CD8-positive, alpha-beta memory T cell (primary cell): ENCODE results near the gene PA2G4. TPM values are rescaled to one million over a fixed set of nuclear protein-coding genes. Genes with fewer than 3 reads are reported as not detected.
A peak's percentile ranks its signal among the peaks of the same experiment; 100 is the strongest.

Experiments used
- CTCF ChIA-PET: fragments of 350-600 bp; sonication (Branson Sonifier 250); formaldehyde crosslinking; loops from one replicate; lab custom pipeline; 2021; ENCODE audit warnings: antibody characterized with exemption; lab: Charles Lee
- POLR2A ChIA-PET: fragments of 350-600 bp; sonication (Branson Sonifier 250); formaldehyde crosslinking; loops from one replicate; lab custom pipeline; 2021; ENCODE audit warnings: antibody characterized with exemption; lab: Charles Lee
- DNase-seq, 5 donors: peaks; one replicate each; pipeline versions ENCODE4 v3.0.0 to v3.0.0-alpha.2; 2020 to 2022; ENCODE audit warnings: mixed read lengths in 1 of 5
- H3K27ac ChIP-seq: one replicate; pipeline ENCODE4 v1.7.0; 2013; ENCODE audit warnings: low read depth, mild to moderate bottlenecking, low read length, moderate library complexity
- H3K27me3 ChIP-seq: 2 replicates; pipeline ENCODE4 v1.7.0; 2013; ENCODE audit warnings: low read length, mild to moderate bottlenecking; ENCODE audit not compliant: insufficient read depth, poor library complexity, severe bottlenecking
- H3K36me3 ChIP-seq: 2 replicates; pipeline ENCODE4 v1.7.0; 2013; ENCODE audit warnings: mild to moderate bottlenecking, low read length, moderate library complexity; ENCODE audit not compliant: insufficient read depth
- H3K4me1 ChIP-seq: 2 replicates; pipeline ENCODE4 v1.7.0; 2013; ENCODE audit warnings: mild to moderate bottlenecking, low read length, moderate library complexity; ENCODE audit not compliant: insufficient read depth
- H3K4me3 ChIP-seq: 2 replicates; pipeline ENCODE4 v1.7.0; 2013; ENCODE audit warnings: mild to moderate bottlenecking, low read length
- H3K9me3 ChIP-seq: 2 replicates; pipeline ENCODE4 v1.7.0; 2013; ENCODE audit warnings: mild to moderate bottlenecking, low read length
- H3K27ac Mint-ChIP-seq, 8 donors: one replicate each; pipeline ENCODE4 v1.8.0; 2020 to 2021; ENCODE audit warnings: mixed read lengths in 8 of 8, mild to moderate bottlenecking in 6 of 8, inconsistent platforms in 3 of 8, moderate library complexity in 3 of 8
- H3K27me3 Mint-ChIP-seq, 2 donors: one replicate each; pipeline ENCODE4 v1.8.0; 2020 to 2021; ENCODE audit warnings: mixed read lengths in 2 of 2, mild to moderate bottlenecking in 1 of 2, moderate library complexity in 1 of 2
- H3K36me3 Mint-ChIP-seq, 3 donors: one replicate each; pipeline ENCODE4 v1.8.0; 2020 to 2021; ENCODE audit warnings: mixed read lengths in 3 of 3, inconsistent platforms in 1 of 3, mild to moderate bottlenecking in 1 of 3
- H3K4me1 Mint-ChIP-seq, 3 donors: one replicate each; pipeline ENCODE4 v1.8.0; 2020 to 2021; ENCODE audit warnings: mixed read lengths in 3 of 3, inconsistent platforms in 1 of 3, mild to moderate bottlenecking in 1 of 3
- H3K4me3 Mint-ChIP-seq, 7 donors: one replicate each; pipeline ENCODE4 v1.8.0; 2020 to 2021; ENCODE audit warnings: mixed read lengths in 7 of 7, mild to moderate bottlenecking in 6 of 7, moderate library complexity in 4 of 7, inconsistent platforms in 2 of 7
- H3K9me3 Mint-ChIP-seq, 5 donors: one replicate each; pipeline ENCODE4 v1.8.0; 2020 to 2022; ENCODE audit warnings: mixed read lengths in 5 of 5, mild to moderate bottlenecking in 3 of 5, moderate library complexity in 2 of 5, inconsistent platforms in 1 of 5
- polyA plus RNA-seq: library from polyadenylated mRNA; unstranded; fragments of 300-500 nt; fragmentation: Illumina TruSeq; gene quantifications from one replicate; pipeline ENCODE4 v1.2.3, GENCODE V29; 2021
- total RNA-seq, 2 experiments: library from RNA; stranded (reverse); gene quantifications; one replicate each; pipeline ENCODE4 v1.2.3, GENCODE V29; 2021

Gene PA2G4
- total and polyA plus RNA-seq, 3 experiments from 2014 or later, result 249 to 504 (median 468) TPM

- H3K27ac ChIP-seq, result no peak overlapping the region
- CTCF ChIA-PET, result interaction anchor here (0.6 to 3.0 kb wide), 11 partner anchors 10 to 350 kb away, joined by 3 to 15 read pairs (median 3); partner anchors contain the start of genes ESYT1, RPL41, SMARCC2 and STAT2
These were observed 19.3 kb upstream of the PA2G4 start for GRCh38 chr12:56084958-56085543.

GRCh38 chr12:56086096-56086495 lies 18.3 kb upstream of the PA2G4 start:
- H3K27me3 ChIP-seq, result peaks cover 1% of the 10 kb centered on the region
- Mint-ChIP-seq H3K9me3 (no peaks in the 10 kb centered on the region), H3K27ac (peak overlapping the region in 1 of 8 donors; percentile 30), H3K4me1 (peaks cover 0 to under 1% (median 0%) of the 10 kb centered on the region in 3 donors), H3K27me3 (peaks cover 7 to 11% of the 10 kb centered on the region in 2 donors), H3K36me3 (no peaks in the 10 kb centered on the region), H3K4me3 (no peak overlapping the region)
- no peaks in the 10 kb centered on the region for H3K36me3 ChIP-seq
- no peak overlapping the region for H3K4me3 ChIP-seq
- H3K4me1 ChIP-seq, result no peaks in the 10 kb centered on the region
- DNase-seq, result no peak
- no peak overlapping the region for H3K27ac ChIP-seq
- ChIA-PET POLR2A (no interaction called here), CTCF (interaction anchor here (0.8 to 3.0 kb wide), 9 partner anchors 9 to 274 kb away, joined by 3 to 15 read pairs (median 4); partner anchors contain the start of genes ESYT1, RPL41, SMARCC2 and STAT2)
- no peaks in the 10 kb centered on the region for H3K9me3 ChIP-seq

More at GRCh38 chr12:56084958-56085543, 19.3 kb upstream of the PA2G4 start:
- no peaks in the 10 kb centered on the region for H3K36me3 ChIP-seq
- Mint-ChIP-seq H3K27me3 (peaks cover 7 to 15% of the 10 kb centered on the region in 2 donors), H3K36me3 (peaks cover 0 to 1% (median 0%) of the 10 kb centered on the region in 3 donors), H3K4me1 (peaks cover 3 to 11% (median 4%) of the 10 kb centered on the region in 3 donors), H3K27ac (peak overlapping the region in 2 of 8 donors; percentile 33 to 71), H3K9me3 (no peaks in the 10 kb centered on the region), H3K4me3 (no peak overlapping the region)
- no peak overlapping the region for H3K4me3 ChIP-seq
- no peaks in the 10 kb centered on the region for H3K9me3 ChIP-seq
- no peaks in the 10 kb centered on the region for H3K4me1 ChIP-seq
- POLR2A ChIA-PET, result interaction anchor here (0.5 to 0.6 kb wide), 2 partner anchors 13 to 104 kb away, joined by 3 to 4 read pairs; partner anchors contain the start of gene SMARCC2
- no peak for DNase-seq
- peaks cover 6% of the 10 kb centered on the region for H3K27me3 ChIP-seq

- no peak overlapping the region for H3K4me3 ChIP-seq
- ChIA-PET CTCF (interaction anchor here (0.9 to 3.0 kb wide), 4 partner anchors 9 to 103 kb away, joined by 3 to 15 read pairs (median 4); partner anchors contain the start of genes RPL41, SMARCC2 and ZC3H10), POLR2A (no interaction called here)
- no peaks in the 10 kb centered on the region for H3K4me1 ChIP-seq
- H3K27ac ChIP-seq, result no peak overlapping the region
- H3K9me3 ChIP-seq, result no peaks in the 10 kb centered on the region
- H3K36me3 ChIP-seq, result no peaks in the 10 kb centered on the region
- Mint-ChIP-seq H3K9me3 (no peaks in the 10 kb centered on the region), H3K4me1 (no peaks in the 10 kb centered on the region), H3K27ac (peak overlapping the region in 1 of 8 donors; percentile 30), H3K36me3 (no peaks in the 10 kb centered on the region), H3K27me3 (peaks cover 7% of the 10 kb centered on the region in 2 donors), H3K4me3 (no peak overlapping the region)
- no peaks in the 10 kb centered on the region for H3K27me3 ChIP-seq
- DNase-seq, result no peak
These were observed 17.8 kb upstream of the PA2G4 start for GRCh38 chr12:56086608-56087007.

GRCh38 chr12:56087220-56087619 lies 17.1 kb upstream of the PA2G4 start:
- Histone ChIP-seq H3K4me1 (no peaks in the 10 kb centered on the region), H3K4me3 (no peak overlapping the region), H3K27ac (no peak overlapping the region), H3K9me3 (no peaks in the 10 kb centered on the region), H3K27me3 (no peaks in the 10 kb centered on the region), H3K36me3 (no peaks in the 10 kb centered on the region)
- Mint-ChIP-seq H3K4me1 (no peaks in the 10 kb centered on the region), H3K27me3 (peaks cover 7% of the 10 kb centered on the region in 2 donors), H3K27ac (peak overlapping the region in 1 of 8 donors; percentile 82), H3K9me3 (no peaks in the 10 kb centered on the region), H3K36me3 (no peaks in the 10 kb centered on the region), H3K4me3 (no peak overlapping the region)
- ChIA-PET POLR2A (no interaction called here), CTCF (interaction anchor here (0.5 kb wide), 1 partner anchor 40 kb away, joined by 3 read pairs; no protein-coding TSS in a partner anchor)
- no peak for DNase-seq

- POLR2A ChIA-PET, result interaction anchor here (0.6 kb wide), 1 partner anchor 12 kb away, joined by 3 read pairs; no protein-coding TSS in a partner anchor
- DNase-seq, result no peak
- Mint-ChIP-seq H3K27me3 (no peaks in the 10 kb centered on the region), H3K4me3 (peak overlapping the region in 1 of 7 donors; percentile 1), H3K9me3 (no peaks in the 10 kb centered on the region), H3K27ac (peak overlapping the region in 1 of 8 donors; percentile 24), H3K36me3 (no peaks in the 10 kb centered on the region), H3K4me1 (peaks cover 24 to 25% (median 24%) of the 10 kb centered on the region in 3 donors)
- H3K36me3 ChIP-seq, result no peaks in the 10 kb centered on the region
- H3K9me3 ChIP-seq, result no peaks in the 10 kb centered on the region
- no peak overlapping the region for H3K27ac ChIP-seq
- H3K27me3 ChIP-seq, result no peaks in the 10 kb centered on the region
- H3K4me1 ChIP-seq, result peaks cover 15% of the 10 kb centered on the region
- H3K4me3 ChIP-seq, result no peak overlapping the region
- CTCF ChIA-PET, result no interaction called here
These were observed 6.6 kb upstream of the PA2G4 start for GRCh38 chr12:56097738-56098137.

- Histone ChIP-seq H3K4me3 (no peak overlapping the region), H3K27ac (no peak overlapping the region), H3K9me3 (no peaks in the 10 kb centered on the region), H3K27me3 (no peaks in the 10 kb centered on the region), H3K4me1 (peaks cover 24% of the 10 kb centered on the region), H3K36me3 (no peaks in the 10 kb centered on the region)
- Mint-ChIP-seq H3K27me3 (no peaks in the 10 kb centered on the region), H3K27ac (peak overlapping the region in 2 of 8 donors; percentile 31 to 36), H3K9me3 (no peaks in the 10 kb centered on the region), H3K4me1 (peaks cover 32 to 34% (median 33%) of the 10 kb centered on the region in 3 donors), H3K4me3 (no peak overlapping the region), H3K36me3 (no peaks in the 10 kb centered on the region)
- ChIA-PET CTCF (no interaction called here), POLR2A (no interaction called here)
- DNase-seq, result no peak
These were observed 5.8 kb upstream of the PA2G4 start for GRCh38 chr12:56098592-56098991.

GRCh38 chr12:56099787-56100186 lies 4.6 kb upstream of the PA2G4 start:
- H3K4me1 Mint-ChIP-seq, result peaks cover 38 to 44% (median 41%) of the 10 kb centered on the region in 3 donors
- no peaks in the 10 kb centered on the region for H3K9me3 Mint-ChIP-seq
- no peaks in the 10 kb centered on the region for H3K36me3 ChIP-seq
- H3K27ac ChIP-seq, result no peak overlapping the region
- peaks cover 26% of the 10 kb centered on the region for H3K4me1 ChIP-seq
- H3K4me3 ChIP-seq, result no peak overlapping the region
- CTCF ChIA-PET, result no interaction called here
- DNase-seq, result no peak
- H3K9me3 ChIP-seq, result no peaks in the 10 kb centered on the region
- no peaks in the 10 kb centered on the region for H3K27me3 Mint-ChIP-seq
- peak overlapping the region in 7 of 8 donors; percentile 13 to 78 (median 70) for H3K27ac Mint-ChIP-seq
- H3K27me3 ChIP-seq, result no peaks in the 10 kb centered on the region
- peaks cover 0 to 10% (median 0%) of the 10 kb centered on the region in 3 donors for H3K36me3 Mint-ChIP-seq
- peak overlapping the region in 1 of 7 donors; percentile 15 for H3K4me3 Mint-ChIP-seq
- POLR2A ChIA-PET, result no interaction called here

- Mint-ChIP-seq H3K27ac (peak overlapping the region; percentile 63 to 99 (median 98)), H3K27me3 (no peaks in the 10 kb centered on the region), H3K36me3 (peaks cover 0 to 13% (median 0%) of the 10 kb centered on the region in 3 donors), H3K9me3 (no peaks in the 10 kb centered on the region), H3K4me3 (no peak overlapping the region), H3K4me1 (peaks cover 49 to 54% (median 51%) of the 10 kb centered on the region in 3 donors)
- peaks cover 36% of the 10 kb centered on the region for H3K4me1 ChIP-seq
- POLR2A ChIA-PET, result interaction anchor here (0.5 to 4.6 kb wide), 2 partner anchors 16 to 57 kb away, joined by 3 to 115 read pairs; partner anchors contain the start of genes RPL41 and ZC3H10
- no peaks in the 10 kb centered on the region for H3K27me3 ChIP-seq
- no peak overlapping the region for H3K27ac ChIP-seq
- no peaks in the 10 kb centered on the region for H3K9me3 ChIP-seq
- CTCF ChIA-PET, result interaction anchor here (1.6 kb wide), 2 partner anchors 17 to 54 kb away, joined by 5 read pairs; partner anchors contain the start of gene ZC3H10
- no peak overlapping the region for H3K4me3 ChIP-seq
- DNase-seq, result no peak
- no peaks in the 10 kb centered on the region for H3K36me3 ChIP-seq
These were observed 3.3 kb upstream of the PA2G4 start for GRCh38 chr12:56101045-56101444.
